Measurements from ENCODE around the gene OR2T11. TPM values are rescaled to one million over a fixed set of nuclear protein-coding genes. Genes with fewer than 3 reads are reported as not detected.

Gene OR2T11
- total RNA-seq, 3 donors from 2014 or later (not counting 1 experiment from before 2014, with no cell fraction given), result not detected

- TF ChIP-seq, protein P1, sequence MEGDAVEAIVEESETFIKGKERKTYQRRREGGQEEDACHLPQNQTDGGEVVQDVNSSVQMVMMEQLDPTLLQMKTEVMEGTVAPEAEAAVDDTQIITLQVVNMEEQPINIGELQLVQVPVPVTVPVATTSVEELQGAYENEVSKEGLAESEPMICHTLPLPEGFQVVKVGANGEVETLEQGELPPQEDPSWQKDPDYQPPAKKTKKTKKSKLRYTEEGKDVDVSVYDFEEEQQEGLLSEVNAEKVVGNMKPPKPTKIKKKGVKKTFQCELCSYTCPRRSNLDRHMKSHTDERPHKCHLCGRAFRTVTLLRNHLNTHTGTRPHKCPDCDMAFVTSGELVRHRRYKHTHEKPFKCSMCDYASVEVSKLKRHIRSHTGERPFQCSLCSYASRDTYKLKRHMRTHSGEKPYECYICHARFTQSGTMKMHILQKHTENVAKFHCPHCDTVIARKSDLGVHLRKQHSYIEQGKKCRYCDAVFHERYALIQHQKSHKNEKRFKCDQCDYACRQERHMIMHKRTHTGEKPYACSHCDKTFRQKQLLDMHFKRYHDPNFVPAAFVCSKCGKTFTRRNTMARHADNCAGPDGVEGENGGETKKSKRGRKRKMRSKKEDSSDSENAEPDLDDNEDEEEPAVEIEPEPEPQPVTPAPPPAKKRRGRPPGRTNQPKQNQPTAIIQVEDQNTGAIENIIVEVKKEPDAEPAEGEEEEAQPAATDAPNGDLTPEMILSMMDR (IDR thresholded peaks at IDR 0.05), result no peak
- DNase-seq, result peak in 1 of 2 donors; percentile 41
These were observed 16.0 kb downstream of the OR2T11 start for GRCh38 chr1:248618878-248619277.

GRCh38 chr1:248618119-248618518 is 16.8 kb downstream of the OR2T11 start:
- TF ChIP-seq, protein P1 (IDR thresholded peaks at IDR 0.05), result no peak
- Mint-ChIP-seq H3K27me3 (ENCODE audit: low read depth in 2 of 2) (peaks cover 4 to 20% of the 10 kb centered on the region in 2 donors), H3K9me3 (no peaks in the 10 kb centered on the region), H3K4me1 (no peaks in the 10 kb centered on the region), H3K36me3 (no peaks in the 10 kb centered on the region), H3K27ac (no peak overlapping the region), H3K4me3 (no peak overlapping the region)
- H3K36me3 ChIP-seq (ENCODE audit: control insufficient read depth, insufficient read depth, low read length), result no peaks in the 10 kb centered on the region
- no peak for ATAC-seq
- H3K9me3 ChIP-seq (ENCODE audit: control insufficient read depth, insufficient read depth, low read length), result no peaks in the 10 kb centered on the region
- DNase-seq, result no peak
- no peak overlapping the region for H3K27ac ChIP-seq (ENCODE audit: low read length)
- no peaks in the 10 kb centered on the region for H3K27me3 ChIP-seq (ENCODE audit: control insufficient read depth, insufficient read depth, low read length)
- intact Hi-C loops (cut with micrococcal nuclease), result no loop called here
- H3K4me3 ChIP-seq (ENCODE audit: low read length), result no peak overlapping the region
- 92% methylated on average over 7 of the region's 7 CpGs for WGBS (ENCODE audit: insufficient coverage)
- H3K4me1 ChIP-seq (ENCODE audit: control insufficient read depth, insufficient read depth, low read length), result no peaks in the 10 kb centered on the region

More at GRCh38 chr1:248618878-248619277, 16.0 kb downstream of the OR2T11 start:
- Histone ChIP-seq H3K4me3 (ENCODE audit: low read length) (no peak overlapping the region), H3K9me3 (ENCODE audit: control insufficient read depth, insufficient read depth, low read length) (no peaks in the 10 kb centered on the region), H3K4me1 (ENCODE audit: control insufficient read depth, insufficient read depth, low read length) (no peaks in the 10 kb centered on the region), H3K36me3 (ENCODE audit: control insufficient read depth, insufficient read depth, low read length) (no peaks in the 10 kb centered on the region), H3K27me3 (ENCODE audit: control insufficient read depth, insufficient read depth, low read length) (no peaks in the 10 kb centered on the region), H3K27ac (ENCODE audit: low read length) (no peak overlapping the region)
- Mint-ChIP-seq H3K36me3 (no peaks in the 10 kb centered on the region), H3K4me3 (no peak overlapping the region), H3K9me3 (no peaks in the 10 kb centered on the region), H3K27ac (no peak overlapping the region), H3K4me1 (no peaks in the 10 kb centered on the region), H3K27me3 (ENCODE audit: low read depth in 2 of 2) (peaks cover 4 to 19% of the 10 kb centered on the region in 2 donors)
- ATAC-seq, result no peak
- 8% methylated on average over 3 of the region's 3 CpGs for whole genome bisulfite sequencing (ENCODE audit: insufficient coverage)
- intact Hi-C loops (cut with micrococcal nuclease), result no loop called here

DNA sequence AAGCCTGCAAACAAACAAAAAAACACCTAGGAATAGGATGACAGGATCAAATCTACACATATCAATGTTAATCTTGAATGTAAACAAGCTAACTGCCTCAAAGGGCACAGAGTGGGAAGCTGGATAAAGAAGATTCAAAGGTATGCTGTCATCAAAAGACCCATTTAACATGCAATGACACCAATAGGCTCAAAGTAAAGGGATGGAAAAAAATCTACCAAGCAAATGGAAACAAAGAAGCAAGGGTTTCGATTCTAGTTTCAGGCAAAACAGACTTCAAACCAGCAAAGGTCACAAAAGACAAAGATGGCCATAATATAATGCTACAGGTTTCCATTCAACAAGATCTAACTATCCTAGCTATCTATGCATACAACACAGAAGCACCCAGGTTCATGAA is 21.1 kb downstream of the OR2T11 start:
- intact Hi-C loops (cut with micrococcal nuclease), result no loop called here
- H3K36me3 Mint-ChIP-seq, result no peaks in the 10 kb centered on the region
- Histone ChIP-seq H3K4me3 (ENCODE audit: low read length) (no peak overlapping the region), H3K27ac (ENCODE audit: low read length) (no peak overlapping the region), H3K27me3 (ENCODE audit: control insufficient read depth, insufficient read depth, low read length) (no peaks in the 10 kb centered on the region), H3K9me3 (ENCODE audit: control insufficient read depth, insufficient read depth, low read length) (no peaks in the 10 kb centered on the region), H3K4me1 (ENCODE audit: control insufficient read depth, insufficient read depth, low read length) (no peaks in the 10 kb centered on the region), H3K36me3 (ENCODE audit: control insufficient read depth, insufficient read depth, low read length) (no peaks in the 10 kb centered on the region)
- no peaks in the 10 kb centered on the region for H3K9me3 Mint-ChIP-seq
- H3K4me1 Mint-ChIP-seq, result no peaks in the 10 kb centered on the region
- WGBS (ENCODE audit: insufficient coverage), result 72% methylated on average over 1 of the region's 1 CpG
- H3K27me3 Mint-ChIP-seq (ENCODE audit: low read depth in 2 of 2), result peaks cover 2 to 20% of the 10 kb centered on the region in 2 donors
- H3K27ac Mint-ChIP-seq, result no peak overlapping the region
- DNase-seq, result no peak
- ATAC-seq, result no peak
- TF ChIP-seq, protein P1 (IDR thresholded peaks at IDR 0.05), result no peak
- H3K4me3 Mint-ChIP-seq, result no peak overlapping the region

- no peaks in the 10 kb centered on the region for H3K4me1 ChIP-seq (ENCODE audit: control insufficient read depth, insufficient read depth, low read length)
- 95% methylated on average over 4 of the region's 4 CpGs for WGBS (ENCODE audit: insufficient coverage)
- TF ChIP-seq, protein P1 (IDR thresholded peaks at IDR 0.05), result no peak
- H3K9me3 ChIP-seq (ENCODE audit: control insufficient read depth, insufficient read depth, low read length), result no peaks in the 10 kb centered on the region
- no peaks in the 10 kb centered on the region for H3K9me3 Mint-ChIP-seq
- ATAC-seq, result no peak
- peak in 1 of 2 donors; percentile 4 for DNase-seq
- no peak overlapping the region for H3K4me3 Mint-ChIP-seq
- no peaks in the 10 kb centered on the region for H3K36me3 Mint-ChIP-seq
- no peak overlapping the region for H3K4me3 ChIP-seq (ENCODE audit: low read length)
- no peaks in the 10 kb centered on the region for H3K4me1 Mint-ChIP-seq
- H3K27ac ChIP-seq (ENCODE audit: low read length), result no peak overlapping the region
- no peaks in the 10 kb centered on the region for H3K36me3 ChIP-seq (ENCODE audit: control insufficient read depth, insufficient read depth, low read length)
- no peak overlapping the region for H3K27ac Mint-ChIP-seq
- intact Hi-C loops (cut with micrococcal nuclease), result no loop called here
- peaks cover 2 to 20% of the 10 kb centered on the region in 2 donors for H3K27me3 Mint-ChIP-seq (ENCODE audit: low read depth in 2 of 2)
- H3K27me3 ChIP-seq (ENCODE audit: control insufficient read depth, insufficient read depth, low read length), result no peaks in the 10 kb centered on the region
These were observed 22.9 kb downstream of the OR2T11 start for GRCh38 chr1:248611883-248612414.

All from natural killer cell (primary cell).